Renal cortex interstitium (tissue), 11 donors: ENCODE results near the gene TRMT11. TPM values are rescaled to one million over a fixed set of nuclear protein-coding genes. Genes with fewer than 3 reads are reported as not detected.
A peak's percentile ranks its signal among the peaks of the same experiment; 100 is the strongest.
"Not testable (repeated sequence)": the region's sequence is repeated elsewhere in the genome, so short reads cannot be mapped to it uniquely, and the experiment has no call there.

Source experiments
- DNase-seq, 11 donors: peaks; one replicate each; pipeline ENCODE4 v3.0.0-alpha.2; 2013; ENCODE audit warnings: low read depth in 9 of 11, low spot score in 4 of 11; ENCODE audit errors: extremely low read depth in 1 of 11
- polyA plus RNA-seq, 3 donors: library from polyadenylated mRNA; unstranded; fragments of 120-200 nt; gene quantifications; one replicate each; pipeline ENCODE4 v1.2.1, GENCODE V29; 2013; ENCODE audit not compliant: insufficient read length in 3 of 3

Gene TRMT11
- polyA plus RNA-seq, 3 donors = 26.3 to 30.5 (median 28.9) TPM

- DNase-seq = no peak
Observed at GRCh38 chr6:125952764-125953501, 33.4 kb upstream of the TRMT11 start.

GRCh38 chr6:125953502-125953875 lies 32.9 kb upstream of the TRMT11 start:
- no peak for DNase-seq

DNA sequence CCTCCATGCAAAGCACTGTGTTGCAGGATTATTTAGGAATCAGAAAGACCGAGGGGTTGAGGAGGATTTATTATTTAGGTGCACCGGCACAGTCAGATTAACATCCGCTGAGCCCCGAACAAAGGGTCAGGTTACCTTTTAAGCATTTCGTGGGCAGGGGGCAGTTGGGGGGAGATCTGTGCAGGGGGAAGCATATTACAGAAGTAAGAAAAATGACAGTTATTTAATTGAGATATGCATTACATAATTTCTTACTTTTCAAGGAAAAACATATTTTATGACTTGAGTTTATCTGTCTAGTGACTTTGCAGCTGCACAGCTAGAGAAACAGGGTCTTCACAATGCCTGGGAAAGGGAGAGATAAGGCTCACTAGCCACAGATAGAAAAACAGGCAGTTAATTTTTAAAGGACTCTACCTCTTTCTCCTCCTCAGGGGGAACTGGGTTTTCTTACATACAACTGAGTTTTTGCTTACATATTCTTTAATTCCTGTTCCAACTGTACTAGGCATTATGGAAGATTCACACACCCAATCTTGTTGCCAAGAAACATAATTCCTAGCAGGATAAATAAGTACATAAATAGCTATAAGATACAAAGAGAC lies 31.5 kb upstream of the TRMT11 start:
- DNase-seq = no peak

DNA sequence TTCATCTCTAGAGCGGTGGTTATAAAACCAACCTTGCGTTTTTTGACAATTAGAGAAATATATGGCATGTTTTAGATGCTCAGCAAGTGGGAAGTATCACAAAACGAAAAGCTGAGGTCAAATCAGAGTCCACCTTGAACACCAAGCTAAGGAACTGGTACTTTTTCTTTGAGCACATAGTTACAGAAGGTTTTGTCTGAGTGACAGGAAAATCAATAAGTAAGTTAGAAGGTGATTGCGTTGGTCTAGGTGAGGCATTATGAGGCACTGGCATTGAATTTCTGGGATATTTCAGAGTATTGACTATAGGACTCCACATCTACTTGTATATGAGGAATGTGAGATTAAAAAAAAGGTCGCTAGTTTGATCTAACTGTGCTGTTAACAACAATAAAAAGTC lies 30.4 kb upstream of the TRMT11 start:
- no peak for DNase-seq

GRCh38 chr6:125956506-125957390 lies 29.6 kb upstream of the TRMT11 start, which contains the start of gene HINT3:
Gene HINT3 (plus strand): TSS chr6:125956770. CDS start chr6:125956978, 208 bp downstream.
- peak; percentile 94 to 99 (median 98) for DNase-seq

DNA sequence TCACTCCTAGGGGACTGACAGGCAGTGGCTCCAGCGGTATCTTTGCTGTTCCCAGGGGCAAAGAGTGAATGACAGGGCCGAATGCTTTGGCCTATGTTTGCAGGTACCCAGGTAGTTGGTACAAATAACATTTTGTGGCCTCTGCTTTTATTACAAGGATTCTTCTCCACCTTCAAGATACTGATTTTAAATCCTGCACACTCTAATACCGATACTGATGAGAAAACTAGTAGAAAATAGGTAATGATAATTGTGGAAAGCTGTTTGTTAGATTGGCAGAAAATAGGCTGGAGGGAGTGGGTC lies 29.0 kb upstream of the TRMT11 start:
- no peak for DNase-seq

GRCh38 chr6:125957845-125958244 lies 28.5 kb upstream of the TRMT11 start:
- peak in 4 of 11 donors; percentile 47 to 66 (median 54) for DNase-seq

GRCh38 chr6:125959041-125959440 lies 27.3 kb upstream of the TRMT11 start:
- no peak for DNase-seq

GRCh38 chr6:125961117-125961516 lies 25.2 kb upstream of the TRMT11 start:
- DNase-seq = no peak

DNA sequence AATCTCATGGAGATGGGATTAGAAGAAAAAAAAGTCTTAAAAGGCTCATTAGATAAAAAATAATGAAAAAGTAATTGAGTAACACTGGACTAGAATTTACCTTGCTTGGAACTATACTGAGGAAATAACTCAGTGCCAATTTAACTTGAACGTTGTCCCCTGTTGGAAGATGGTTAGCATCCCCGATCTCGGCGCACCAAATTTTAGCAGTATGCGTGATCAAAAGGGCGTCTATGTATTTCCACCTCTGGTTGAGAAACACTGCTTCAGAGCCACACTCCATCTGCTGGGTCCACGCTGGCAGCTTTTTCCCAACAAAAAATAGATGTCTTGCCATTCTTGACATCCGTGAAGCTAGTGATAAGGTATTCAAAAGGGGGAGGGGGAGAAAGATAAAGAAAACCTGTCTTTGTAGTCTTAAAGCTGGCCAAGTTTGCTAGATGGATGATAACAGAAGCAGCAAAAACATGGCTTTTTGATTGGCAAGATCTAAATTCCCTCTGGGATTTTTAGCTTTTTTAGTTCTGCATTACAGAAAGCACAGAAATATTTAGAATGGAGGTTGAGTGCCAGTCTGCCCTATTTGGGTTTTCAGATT lies 23.3 kb upstream of the TRMT11 start:
- no peak for DNase-seq

- DNase-seq = no peak
Observed at GRCh38 chr6:125963817-125964216, 22.5 kb upstream of the TRMT11 start.

DNA sequence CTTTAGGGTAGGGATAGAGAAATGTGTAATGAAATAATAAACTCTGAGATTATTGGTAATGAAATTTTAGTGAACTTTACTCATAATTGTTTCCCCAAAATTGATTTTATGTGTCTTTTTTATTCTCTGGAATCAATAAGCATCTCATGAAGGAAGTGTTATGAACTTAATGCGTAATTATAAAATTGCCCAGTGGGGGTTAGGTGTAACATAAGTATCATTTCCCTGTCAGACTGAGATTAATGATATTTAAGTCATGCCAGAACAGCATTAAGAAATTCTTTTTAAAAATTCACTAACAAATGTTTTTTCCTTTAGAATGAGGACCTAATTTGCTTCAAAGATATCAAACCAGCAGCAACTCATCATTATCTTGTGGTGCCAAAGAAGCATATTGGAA lies 19.8 kb upstream of the TRMT11 start:
- no peak for DNase-seq

- no peak for DNase-seq
Observed at GRCh38 chr6:125968493-125968892, 17.8 kb upstream of the TRMT11 start.

DNA sequence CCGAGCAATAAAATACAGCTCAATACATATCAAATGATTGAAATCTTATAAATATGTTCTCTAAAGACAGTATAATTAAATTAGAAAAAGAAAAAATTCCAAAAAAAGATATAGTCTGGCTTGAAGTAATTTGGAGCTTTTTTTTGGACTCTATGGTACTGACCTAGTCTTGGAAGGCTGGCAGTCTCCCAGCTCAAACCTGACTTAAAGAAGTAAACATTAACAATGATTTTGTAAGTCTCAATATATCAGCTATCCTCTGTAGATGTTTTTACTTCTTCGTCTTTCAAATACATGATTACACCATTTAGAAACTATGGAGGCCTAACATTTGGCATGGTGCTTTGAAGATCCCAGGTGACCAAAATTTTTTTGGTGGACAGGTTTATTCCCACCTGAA lies 15.6 kb upstream of the TRMT11 start:
- DNase-seq = no peak

GRCh38 chr6:125972478-125972877 lies 13.9 kb upstream of the TRMT11 start:
- DNase-seq = not testable (repeated sequence)

DNA sequence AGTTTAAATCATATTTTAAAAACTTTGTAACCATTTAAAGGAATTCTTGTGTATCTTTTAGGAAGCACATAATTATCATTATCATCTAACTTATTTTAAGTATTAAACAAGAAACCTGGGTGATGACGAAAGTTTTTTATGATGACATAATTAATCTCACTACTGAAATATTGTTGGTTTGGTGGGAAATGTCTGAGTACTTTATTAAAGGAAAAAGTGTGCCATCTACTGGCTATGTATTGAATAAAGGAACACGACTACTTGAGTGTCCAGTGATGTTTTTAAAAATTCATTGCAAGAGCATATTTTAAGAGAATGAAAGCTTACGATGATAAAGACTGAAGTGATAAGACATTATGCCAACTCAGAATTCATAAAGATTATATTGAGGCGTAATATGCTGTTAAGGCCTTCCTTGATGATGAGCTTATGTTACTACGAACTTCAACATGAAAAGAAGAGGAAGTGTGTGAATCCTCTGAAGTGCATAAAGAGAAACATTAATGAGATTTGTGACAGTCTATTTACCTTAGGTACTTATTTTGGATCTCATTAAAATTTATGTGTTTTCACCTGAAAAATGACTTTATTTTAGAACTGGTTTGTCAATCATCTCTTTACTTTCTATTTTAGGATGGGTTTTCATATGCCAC lies 12.0 kb upstream of the TRMT11 start:
- peak in 2 of 11 donors; percentile 30 to 55 for DNase-seq

DNA sequence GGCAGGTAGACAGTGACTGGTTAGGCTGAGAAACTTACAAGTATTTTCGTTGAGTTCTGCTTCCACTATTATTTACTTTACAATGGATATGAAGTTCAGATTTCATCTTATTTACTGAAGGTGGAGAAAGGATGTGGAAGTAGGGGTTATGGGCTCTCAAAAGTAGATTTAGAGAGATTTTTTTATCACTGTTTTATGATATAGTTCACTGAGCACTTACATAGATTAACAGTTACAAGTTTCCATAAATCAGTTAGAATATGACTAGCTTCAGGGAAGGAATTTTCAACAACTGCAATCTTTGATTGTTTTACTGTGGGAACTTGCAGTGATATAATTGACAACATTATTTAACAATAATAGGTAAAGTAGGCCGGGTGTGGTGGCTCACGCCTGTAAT lies 7.2 kb upstream of the TRMT11 start:
- no peak for DNase-seq

DNA sequence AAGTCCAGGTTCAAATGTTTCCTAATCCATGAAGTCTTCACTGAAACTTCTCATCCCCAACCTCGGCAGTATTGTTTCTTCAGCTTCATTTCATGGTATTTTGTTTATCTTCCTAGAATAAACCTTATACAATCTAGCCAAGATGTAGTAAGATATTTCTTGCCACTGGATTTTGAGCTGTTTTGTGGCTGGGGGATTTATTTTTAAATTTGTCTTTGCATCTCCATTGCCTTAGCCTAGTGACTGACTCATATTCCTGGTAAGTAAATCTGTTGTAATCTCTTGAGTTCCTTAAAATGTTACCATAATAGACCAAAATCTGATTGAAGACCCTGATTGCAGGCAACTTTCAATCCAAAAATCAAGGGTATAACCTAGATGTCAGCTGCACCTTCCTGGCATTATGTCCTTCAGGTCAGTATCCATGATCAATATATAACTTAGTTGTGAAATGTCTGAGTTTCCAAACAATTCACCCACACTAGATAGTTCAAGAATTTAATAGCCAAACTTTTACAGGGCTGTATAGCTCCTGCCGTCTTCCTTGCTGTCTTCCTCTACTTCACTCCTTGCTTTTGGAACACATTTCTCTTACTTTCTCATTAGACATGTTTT lies 4.7 kb upstream of the TRMT11 start:
- DNase-seq = no peak
